ENCODE results near the gene PDLIM1. TPM values are rescaled to one million over a fixed set of nuclear protein-coding genes. Genes with fewer than 3 reads are reported as not detected.

The PDLIM1 gene
- total RNA-seq, 1 experiment from 2014 or later = 115 TPM

DNA sequence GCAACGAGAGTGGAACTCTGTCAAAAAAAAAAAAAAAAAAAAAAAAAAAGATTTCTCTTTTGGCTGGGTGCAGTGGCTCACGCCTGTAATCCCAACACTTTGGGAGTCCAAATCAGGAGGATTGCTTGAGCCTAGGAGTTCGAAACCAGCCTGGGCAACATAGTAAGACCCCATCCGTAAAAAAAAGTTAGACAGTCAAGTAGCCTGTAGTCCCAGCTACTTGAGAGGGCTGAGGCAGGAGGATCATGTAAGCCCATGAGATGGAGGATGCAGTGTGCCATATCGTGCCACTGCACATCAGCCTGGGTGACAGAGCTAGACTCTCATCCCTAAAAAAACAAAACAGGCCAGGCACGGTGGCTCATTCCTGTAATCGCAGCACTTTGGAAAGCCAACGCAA lies 25.2 kb downstream of the PDLIM1 start:
- no peak overlapping the region for H4K5ac ChIP-seq (ENCODE audit: insufficient read length, low read depth, low read length)
- no peak overlapping the region for H2BK15ac ChIP-seq (ENCODE audit: low read depth, low read length)
- H3K79me1 ChIP-seq (ENCODE audit: insufficient read depth, low read depth, low read length, poor library complexity, severe bottlenecking) = no peaks in the 10 kb centered on the region
- no peak overlapping the region for H4K91ac ChIP-seq (ENCODE audit: insufficient read length, low read depth, low read length)
- peaks cover 7 to 63% (median 52%) of the 10 kb centered on the region in 3 experiments; a peak in 6 of 7 replicates for H3K36me3 Mint-ChIP-seq (ENCODE audit: insufficient read depth in 1 of 3, low read depth in 3 of 3)
- H3K23me2 ChIP-seq (ENCODE audit: insufficient read length, low read depth, low read length, poor library complexity, severe bottlenecking) = no peaks in the 10 kb centered on the region
- H2BK120ac ChIP-seq (ENCODE audit: low read depth, low read length, poor library complexity, severe bottlenecking) = peak overlapping the region; percentile 54
- H3T11ph ChIP-seq (ENCODE audit: low read length) = no peak overlapping the region
- peak overlapping the region; percentile 85; the same call in 1 of the 2 replicates for H3K4ac ChIP-seq (ENCODE audit: low read depth, low read length)
- no peak overlapping the region for H3K56ac ChIP-seq (ENCODE audit: insufficient read length, low read depth, low read length)
- no peak overlapping the region for H3K9ac ChIP-seq (ENCODE audit: extremely low read depth, insufficient read length, low read length)
- peaks cover 46 to 57% of the 10 kb centered on the region in 2 experiments for H3K4me1 Mint-ChIP-seq
- H2AK5ac ChIP-seq (ENCODE audit: insufficient read length, low read length) = peak overlapping the region; percentile 85
- 0 out of 2 replicates have a peak overlapping the region, but pooled peaks have one; percentile 53 for H3K14ac ChIP-seq (ENCODE audit: insufficient read depth, low read length)
- H3K27me3 Mint-ChIP-seq (ENCODE audit: low read depth) = no peaks in the 10 kb centered on the region
- no peak overlapping the region for H4K8ac ChIP-seq (replicated peaks; ENCODE audit: insufficient read length, low read depth, low read length)
- H3K4me3 Mint-ChIP-seq = no peak overlapping the region
- H2BK20ac ChIP-seq (ENCODE audit: low read depth, low read length, poor library complexity, severe bottlenecking) = peak overlapping the region; percentile 79
- peak overlapping the region; percentile 76 to 88 (median 81); a peak in 5 of 7 replicates for H3K27ac Mint-ChIP-seq
- H3K23ac ChIP-seq (ENCODE audit: insufficient read length, low read depth, low read length) = no peak overlapping the region
- no CpG with 5 or more reads among the region's 8 CpGs for WGBS (ENCODE audit: extremely low coverage, insufficient read length, low lambda C conversion rate)
- no peaks in the 10 kb centered on the region for H3K9me3 ChIP-seq (ENCODE audit: control insufficient read depth, low read depth, low read length)
- H3K4me2 ChIP-seq (ENCODE audit: insufficient read depth, insufficient read length, low read length) = no peak overlapping the region
- peak overlapping the region; percentile 54 for H3K27ac ChIP-seq (ENCODE audit: insufficient read length, low read depth, low read length)
- no peaks in the 10 kb centered on the region for H3K9me3 Mint-ChIP-seq
- H2BK12ac ChIP-seq (ENCODE audit: insufficient read length, low read depth, low read length) = peak overlapping the region; percentile 85
- TF ChIP-seq, protein P1, sequence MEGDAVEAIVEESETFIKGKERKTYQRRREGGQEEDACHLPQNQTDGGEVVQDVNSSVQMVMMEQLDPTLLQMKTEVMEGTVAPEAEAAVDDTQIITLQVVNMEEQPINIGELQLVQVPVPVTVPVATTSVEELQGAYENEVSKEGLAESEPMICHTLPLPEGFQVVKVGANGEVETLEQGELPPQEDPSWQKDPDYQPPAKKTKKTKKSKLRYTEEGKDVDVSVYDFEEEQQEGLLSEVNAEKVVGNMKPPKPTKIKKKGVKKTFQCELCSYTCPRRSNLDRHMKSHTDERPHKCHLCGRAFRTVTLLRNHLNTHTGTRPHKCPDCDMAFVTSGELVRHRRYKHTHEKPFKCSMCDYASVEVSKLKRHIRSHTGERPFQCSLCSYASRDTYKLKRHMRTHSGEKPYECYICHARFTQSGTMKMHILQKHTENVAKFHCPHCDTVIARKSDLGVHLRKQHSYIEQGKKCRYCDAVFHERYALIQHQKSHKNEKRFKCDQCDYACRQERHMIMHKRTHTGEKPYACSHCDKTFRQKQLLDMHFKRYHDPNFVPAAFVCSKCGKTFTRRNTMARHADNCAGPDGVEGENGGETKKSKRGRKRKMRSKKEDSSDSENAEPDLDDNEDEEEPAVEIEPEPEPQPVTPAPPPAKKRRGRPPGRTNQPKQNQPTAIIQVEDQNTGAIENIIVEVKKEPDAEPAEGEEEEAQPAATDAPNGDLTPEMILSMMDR (conservative IDR thresholded peaks at IDR 0.05) = no peak
- no peak for DNase-seq
- peak overlapping the region; percentile 81 for H3K18ac ChIP-seq (ENCODE audit: insufficient read length, low read depth, low read length)
- peak overlapping the region; percentile 80 for H2BK5ac ChIP-seq (ENCODE audit: insufficient read length, low read length)
- H4K20me1 ChIP-seq (ENCODE audit: control insufficient read depth, insufficient read depth, insufficient read length) = no peaks in the 10 kb centered on the region
- peaks cover 13% of the 10 kb centered on the region for H3K4me1 ChIP-seq (ENCODE audit: insufficient read depth, low read length)
- H2AFZ ChIP-seq (ENCODE audit: low read length) = no peak overlapping the region
- H3K79me2 ChIP-seq (ENCODE audit: insufficient read depth, low read length) = no peaks in the 10 kb centered on the region
- H3K27me3 ChIP-seq (ENCODE audit: insufficient read depth, low read length) = no peaks in the 10 kb centered on the region
